Measurements from ENCODE around the gene CFAP300.

DNA sequence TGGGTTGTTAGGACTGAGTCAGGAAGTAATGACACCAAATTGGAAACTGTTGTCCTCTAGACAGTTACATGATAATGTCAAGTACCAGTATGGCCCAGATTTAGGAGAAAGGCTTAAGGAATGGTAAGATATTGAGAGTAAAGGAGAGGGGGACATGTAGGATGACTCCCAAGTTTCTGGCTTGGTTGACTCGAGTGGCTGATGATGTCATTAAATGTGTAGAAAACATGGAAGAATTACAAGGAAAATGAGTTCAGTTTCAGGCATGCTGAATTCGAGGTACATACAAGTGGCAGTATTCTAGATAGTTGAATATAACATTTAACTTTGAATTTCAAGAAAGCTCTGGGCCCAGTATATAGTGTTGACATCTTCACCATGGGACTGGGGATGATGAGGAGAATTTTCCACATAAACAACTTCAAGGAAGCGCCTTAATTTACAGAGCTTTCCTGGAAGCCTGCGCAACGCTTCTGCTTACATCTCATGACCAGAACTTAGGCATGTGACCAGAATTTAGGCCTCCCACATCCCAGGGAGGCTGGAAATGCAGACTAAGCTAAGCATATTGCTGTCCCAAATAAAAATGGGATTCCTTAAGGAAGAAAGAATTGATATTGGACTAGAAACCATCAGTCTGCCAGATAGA, 3.8 kb downstream of the CFAP300 start:
- TF ChIP-seq, protein P1, sequence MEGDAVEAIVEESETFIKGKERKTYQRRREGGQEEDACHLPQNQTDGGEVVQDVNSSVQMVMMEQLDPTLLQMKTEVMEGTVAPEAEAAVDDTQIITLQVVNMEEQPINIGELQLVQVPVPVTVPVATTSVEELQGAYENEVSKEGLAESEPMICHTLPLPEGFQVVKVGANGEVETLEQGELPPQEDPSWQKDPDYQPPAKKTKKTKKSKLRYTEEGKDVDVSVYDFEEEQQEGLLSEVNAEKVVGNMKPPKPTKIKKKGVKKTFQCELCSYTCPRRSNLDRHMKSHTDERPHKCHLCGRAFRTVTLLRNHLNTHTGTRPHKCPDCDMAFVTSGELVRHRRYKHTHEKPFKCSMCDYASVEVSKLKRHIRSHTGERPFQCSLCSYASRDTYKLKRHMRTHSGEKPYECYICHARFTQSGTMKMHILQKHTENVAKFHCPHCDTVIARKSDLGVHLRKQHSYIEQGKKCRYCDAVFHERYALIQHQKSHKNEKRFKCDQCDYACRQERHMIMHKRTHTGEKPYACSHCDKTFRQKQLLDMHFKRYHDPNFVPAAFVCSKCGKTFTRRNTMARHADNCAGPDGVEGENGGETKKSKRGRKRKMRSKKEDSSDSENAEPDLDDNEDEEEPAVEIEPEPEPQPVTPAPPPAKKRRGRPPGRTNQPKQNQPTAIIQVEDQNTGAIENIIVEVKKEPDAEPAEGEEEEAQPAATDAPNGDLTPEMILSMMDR (IDR thresholded peaks at IDR 0.05): no peak
- no peak for TF ChIP-seq POLR2A (IDR thresholded peaks at IDR 0.05)

Measured in right lobe of liver (tissue), 4 donors.